ENCODE data around the gene PKP4. TPM values are rescaled to one million over a fixed set of nuclear protein-coding genes. Genes with fewer than 3 reads are reported as not detected.

The PKP4 gene
- total RNA-seq, 4 donors from 2014 or later, result 64.1 to 152 (median 90.2) TPM

DNA sequence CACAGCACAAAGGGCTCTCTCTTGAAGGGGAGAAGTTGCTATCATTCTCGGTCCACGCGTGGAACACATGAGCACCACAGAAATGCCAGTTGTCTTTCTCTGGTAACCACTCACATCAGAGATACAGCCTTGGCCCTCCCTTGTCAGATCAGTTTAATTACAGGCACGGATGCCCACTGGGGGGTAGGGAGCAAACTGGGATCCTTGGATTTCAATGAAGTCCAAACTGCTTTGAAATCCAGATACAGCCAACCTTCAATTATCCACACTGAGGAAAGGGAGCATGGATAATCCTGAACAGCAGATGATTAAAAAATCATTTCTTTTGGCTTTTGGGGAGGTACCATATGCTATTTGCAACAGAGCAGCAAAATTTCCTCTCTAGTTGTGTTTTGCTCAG is 274.6 kb downstream of the PKP4 start:
- WGBS, result 100% methylated on average over 3 of the region's 4 CpGs
- TF ChIP-seq POLR2AphosphoS5 (IDR thresholded peaks at IDR 0.05), result no peak
- TF ChIP-seq POLR2A (IDR thresholded peaks at IDR 0.05), result no peak
- peak in 1 of 2 donors; percentile 35 for DNase-seq (ENCODE audit: low spot score in 2 of 2)
- H3K9me3 ChIP-seq, result no peaks in the 10 kb centered on the region
- no peaks in the 10 kb centered on the region for H3K36me3 ChIP-seq
- H3K4me3 ChIP-seq, result no peak overlapping the region
- no peak overlapping the region for H3K27ac ChIP-seq
- peaks cover 29% of the 10 kb centered on the region for H3K4me1 ChIP-seq
- H3K27me3 ChIP-seq, result no peaks in the 10 kb centered on the region

Other genes starting within 250 kb of the PKP4 start
- under 1 TPM in 3 of 4 donors, not detected in 1; 0.29 to 0.72 (median 0.42) TPM for gene CCDC148, start 199 bp upstream of the PKP4 start, total RNA-seq